Mesodermal cell (in vitro differentiated cells): ENCODE results near the gene ADAMTS6.

Source experiments
- H3K27ac ChIP-seq: 2 replicates; pipeline ENCODE4 v1.7.0; 2013; ENCODE audit warnings: mild to moderate bottlenecking, low read depth, low read length, moderate library complexity; ENCODE audit not compliant: severe bottlenecking
- H3K36me3 ChIP-seq: 2 replicates; pipeline ENCODE4 v1.7.1; 2013; ENCODE audit warnings: mild to moderate bottlenecking, low read length, moderate library complexity; ENCODE audit not compliant: control insufficient read depth, insufficient read depth
- H3K4me1 ChIP-seq: one replicate; pipeline ENCODE4 v1.7.1; 2013; ENCODE audit warnings: mild to moderate bottlenecking, low read length; ENCODE audit not compliant: insufficient read depth, control insufficient read depth, poor library complexity, severe bottlenecking
- H3K4me3 ChIP-seq: 2 replicates; pipeline ENCODE4 v1.7.0; 2013; ENCODE audit warnings: low read length, control low read depth, mild to moderate bottlenecking; ENCODE audit not compliant: insufficient read depth, poor library complexity, severe bottlenecking; ENCODE audit errors: extremely low read depth
- H3K9me3 ChIP-seq: 2 replicates; pipeline ENCODE4 v1.7.1; 2013; ENCODE audit warnings: mild to moderate bottlenecking, low read length, moderate library complexity; ENCODE audit not compliant: control insufficient read depth
- WGBS, 2 experiments: methylation state at CpG; one replicate each; pipeline ENCODE4 v1.1.5; 2013; ENCODE audit warnings: missing lambda C conversion rate in 2 of 2; ENCODE audit not compliant: insufficient coverage in 2 of 2; 5-methylcytosine and 5-hydroxymethylcytosine counted together

Gene ADAMTS6

DNA sequence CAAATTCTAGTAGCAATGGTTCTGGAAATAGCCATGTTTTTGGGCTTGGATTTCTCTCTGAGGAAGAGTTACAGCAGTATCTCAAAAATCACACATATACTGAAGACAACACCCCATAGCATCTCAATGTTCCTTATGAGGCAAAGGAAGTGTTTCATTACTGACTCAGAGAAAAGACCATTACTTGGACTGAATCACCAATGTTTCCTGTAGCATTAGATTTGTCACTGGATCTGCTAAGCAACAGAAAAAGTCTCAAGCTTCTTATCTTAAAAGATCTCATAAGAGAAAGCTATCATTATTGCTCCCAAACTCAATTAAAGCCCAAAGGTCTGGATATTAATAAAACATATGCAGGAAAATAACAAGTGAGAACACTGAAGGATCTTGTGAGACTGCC lies 272.4 kb downstream of the ADAMTS6 start:
- Histone ChIP-seq H3K4me3 (no peak overlapping the region), H3K36me3 (peaks cover 23% of the 10 kb centered on the region), H3K27ac (peak overlapping the region; percentile 50), H3K4me1 (peaks cover 14% of the 10 kb centered on the region), H3K9me3 (peaks cover 5% of the 10 kb centered on the region)

DNA sequence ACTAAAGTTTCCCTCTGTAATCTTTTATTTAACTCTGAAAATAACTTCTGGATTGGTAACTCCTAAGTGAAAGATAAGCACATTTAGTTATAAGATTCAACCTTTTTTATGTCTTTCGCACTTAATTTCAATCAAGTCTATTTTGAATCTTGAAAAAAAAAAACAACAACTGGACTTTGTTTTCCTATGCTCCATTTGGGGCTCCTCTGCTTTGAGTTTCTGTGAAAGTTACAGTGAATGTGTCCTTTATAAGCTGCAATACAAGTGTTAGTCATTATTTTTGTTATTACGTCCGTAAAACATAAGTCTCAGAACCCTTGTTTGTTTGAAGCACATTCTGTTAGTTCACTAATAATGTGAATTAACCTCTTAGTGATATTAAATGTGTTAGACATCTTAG lies 276.8 kb downstream of the ADAMTS6 start:
- Histone ChIP-seq H3K4me1 (peaks cover 14% of the 10 kb centered on the region), H3K36me3 (no peaks in the 10 kb centered on the region), H3K9me3 (peaks cover 5% of the 10 kb centered on the region), H3K4me3 (no peak overlapping the region), H3K27ac (no peak overlapping the region)
- 100% methylated on average over 1 of the region's 3 CpGs; no CpG with 5 or more reads in 1 of the 2 experiments for WGBS, 2 experiments

DNA sequence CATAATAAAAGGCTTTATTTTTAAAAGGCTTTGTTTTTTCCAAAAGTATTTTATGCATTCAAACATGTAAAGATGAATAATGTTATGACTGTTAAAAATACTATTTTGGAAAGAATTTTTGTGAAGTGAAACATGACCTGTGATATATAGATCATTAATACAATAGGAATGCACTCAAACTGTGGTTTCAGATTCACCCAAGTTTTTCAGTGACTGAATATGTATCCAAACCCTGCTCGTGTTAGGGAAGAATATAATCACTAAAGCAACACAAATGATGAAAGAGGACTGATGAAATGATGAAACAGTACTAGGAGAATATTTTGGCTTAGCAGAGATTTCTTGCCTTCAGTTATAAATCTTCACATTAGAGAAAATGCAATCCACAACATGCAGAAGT lies 278.0 kb downstream of the ADAMTS6 start:
- WGBS, 2 experiments, result no CpG with 5 or more reads among the region's 1 CpG
- Histone ChIP-seq H3K4me3 (no peak overlapping the region), H3K9me3 (peaks cover 5% of the 10 kb centered on the region), H3K27ac (no peak overlapping the region), H3K36me3 (no peaks in the 10 kb centered on the region), H3K4me1 (peaks cover 8% of the 10 kb centered on the region)

DNA sequence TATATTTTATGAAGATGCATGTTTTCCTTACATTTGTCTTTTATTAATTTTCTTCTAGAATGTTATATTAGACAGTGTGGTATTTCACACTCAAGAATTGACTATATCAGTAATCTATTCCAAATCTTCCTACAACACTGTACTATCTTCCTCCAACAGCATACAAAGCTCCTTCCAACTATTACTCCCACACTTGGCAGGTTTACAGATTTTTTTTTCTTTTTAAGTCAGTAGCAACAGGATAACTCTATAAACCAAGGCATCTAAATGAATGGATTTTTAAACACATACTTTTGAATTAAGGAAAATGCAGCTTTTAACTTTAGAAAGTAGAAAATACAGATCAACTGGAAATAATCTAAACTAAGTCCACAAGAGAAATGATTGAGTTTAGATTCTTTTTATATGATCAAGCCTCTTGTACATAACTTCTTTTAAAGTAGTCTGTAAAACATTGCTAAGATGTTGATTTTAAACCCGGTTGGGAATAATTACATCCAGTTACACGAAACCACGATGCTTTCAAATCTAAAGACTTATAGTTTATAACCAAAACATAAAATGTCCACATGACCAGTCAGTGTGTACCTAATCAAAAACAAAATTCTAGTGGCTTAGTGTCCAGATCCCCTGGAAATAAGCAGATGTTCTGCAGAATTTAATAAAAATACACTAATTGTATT lies 281.6 kb downstream of the ADAMTS6 start:
- WGBS, 2 experiments, result no CpG with 5 or more reads among the region's 3 CpGs
- no peak overlapping the region for H3K4me3 ChIP-seq
- H3K36me3 ChIP-seq, result no peaks in the 10 kb centered on the region
- no peak overlapping the region for H3K27ac ChIP-seq
- peaks cover 5% of the 10 kb centered on the region for H3K4me1 ChIP-seq
- no peaks in the 10 kb centered on the region for H3K9me3 ChIP-seq

DNA sequence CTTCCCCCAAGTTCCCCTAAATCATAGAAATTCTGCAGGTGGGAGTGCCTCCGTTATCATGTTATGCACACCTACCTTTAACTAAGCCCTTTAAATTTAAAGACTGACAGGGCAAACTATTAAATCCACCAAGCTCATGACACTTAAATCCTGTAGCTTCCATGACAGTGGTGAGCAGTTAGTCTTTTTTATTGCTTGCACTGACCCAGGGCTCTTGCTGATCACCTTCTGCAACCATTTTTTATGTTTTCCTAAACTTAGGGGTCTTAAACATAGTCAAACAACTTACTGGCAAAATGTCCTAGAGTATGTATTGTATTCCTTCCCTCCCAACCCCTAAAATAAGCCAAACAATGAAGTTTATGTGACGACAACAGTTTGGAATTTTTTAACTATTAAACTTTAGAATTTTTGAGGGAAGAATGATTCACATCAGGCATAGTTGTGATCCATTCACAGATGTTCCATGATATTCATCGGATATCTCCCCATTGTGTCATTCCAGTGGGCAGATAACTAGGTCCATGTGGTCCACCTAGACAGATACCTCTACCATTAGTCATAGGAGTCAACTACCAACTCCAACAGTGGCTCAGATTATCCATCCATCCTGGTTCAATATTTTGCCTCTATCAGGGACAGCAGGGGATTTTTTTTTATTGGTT lies 283.1 kb downstream of the ADAMTS6 start:
- H3K9me3 ChIP-seq, result no peaks in the 10 kb centered on the region
- peaks cover 5% of the 10 kb centered on the region for H3K4me1 ChIP-seq
- H3K4me3 ChIP-seq, result no peak overlapping the region
- peaks cover 2% of the 10 kb centered on the region for H3K36me3 ChIP-seq
- peak overlapping the region; percentile 30 for H3K27ac ChIP-seq
- WGBS, 2 experiments, result 89 to 90% methylated on average over 2 of the region's 3 CpGs

DNA sequence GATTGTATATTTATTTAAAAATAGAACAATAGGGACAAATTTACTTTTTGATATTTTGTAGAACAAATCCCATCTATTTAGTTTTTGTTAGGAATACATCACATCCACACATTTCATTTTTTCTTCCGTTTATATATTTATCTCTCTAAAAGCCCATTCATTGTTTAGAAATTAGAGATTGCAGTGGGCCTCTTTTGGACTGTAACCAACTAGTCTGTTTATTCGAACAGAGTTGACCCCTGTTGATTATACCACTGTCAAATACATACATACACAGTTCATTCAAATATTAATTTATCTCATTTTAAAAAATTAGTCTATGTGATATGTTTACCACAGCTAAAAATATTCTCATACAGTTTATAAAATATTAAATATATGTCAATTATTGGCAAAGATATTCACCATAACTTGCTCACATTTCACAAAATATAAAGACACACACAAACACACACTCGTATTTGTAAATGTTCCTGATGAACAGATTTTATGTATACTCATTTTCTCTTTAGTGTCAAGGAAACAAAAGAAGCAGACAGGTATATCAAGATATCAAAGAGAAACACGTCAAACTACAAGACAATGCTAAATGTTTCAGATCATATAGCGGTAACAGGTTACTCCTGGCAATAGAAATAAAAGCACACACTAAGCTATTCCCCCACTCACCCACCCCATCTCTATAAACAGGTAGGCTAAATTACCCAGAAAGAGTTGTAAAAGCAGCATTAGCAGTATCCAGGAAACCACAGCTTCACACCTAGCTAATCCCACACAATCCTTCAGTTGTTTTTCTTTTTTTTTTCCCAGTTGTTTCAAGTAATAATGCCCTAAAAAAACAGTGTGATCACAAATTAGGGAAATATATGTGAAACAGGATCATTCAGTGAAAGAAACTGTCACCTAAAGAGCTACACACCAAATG lies 283.9 kb downstream of the ADAMTS6 start:
- Histone ChIP-seq H3K4me3 (no peak overlapping the region), H3K36me3 (peaks cover 2% of the 10 kb centered on the region), H3K4me1 (peaks cover 5% of the 10 kb centered on the region), H3K27ac (peak overlapping the region; percentile 30), H3K9me3 (no peaks in the 10 kb centered on the region)
- WGBS, 2 experiments, result no CpG with 5 or more reads among the region's 5 CpGs

DNA sequence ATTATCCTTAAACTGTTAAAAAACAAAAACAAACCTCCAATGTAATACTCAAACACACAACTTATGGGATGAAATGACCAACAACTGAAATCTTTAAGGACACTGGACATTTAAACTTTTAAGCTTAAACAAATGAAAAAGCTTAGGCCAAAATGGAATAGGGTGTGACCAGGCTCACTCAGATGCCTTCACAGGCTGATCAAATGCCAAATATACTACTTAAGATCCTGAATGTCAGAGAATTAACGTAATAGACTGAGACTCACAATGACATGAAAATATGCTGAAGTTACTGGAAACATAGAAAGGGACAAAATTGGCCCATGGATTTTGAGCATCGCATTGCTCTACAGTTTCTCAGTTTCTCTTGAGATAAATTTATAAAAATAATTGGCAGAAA lies 286.8 kb downstream of the ADAMTS6 start:
- Histone ChIP-seq H3K9me3 (no peaks in the 10 kb centered on the region), H3K4me3 (no peak overlapping the region), H3K36me3 (peaks cover 2% of the 10 kb centered on the region), H3K27ac (no peak overlapping the region), H3K4me1 (peaks cover 5% of the 10 kb centered on the region)
- 100% methylated on average over 1 of the region's 2 CpGs for WGBS, 2 experiments

DNA sequence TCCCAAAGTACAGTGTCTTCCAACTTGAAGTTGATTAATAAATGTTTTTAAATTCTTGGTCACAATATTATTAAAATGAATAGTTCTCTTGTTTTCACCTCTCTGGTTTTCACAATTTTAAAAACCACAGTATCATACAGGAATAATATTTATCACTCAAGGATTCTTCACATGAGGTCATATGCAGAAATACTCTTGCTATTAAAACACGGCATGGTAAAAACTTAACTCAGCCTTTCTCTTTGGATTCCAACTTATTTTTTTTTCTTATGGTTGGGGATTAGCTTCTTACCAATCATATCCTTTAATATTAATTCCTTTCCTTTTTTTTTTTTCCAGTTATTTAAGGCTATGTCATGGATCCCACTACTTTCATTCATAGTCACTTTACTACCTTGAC lies 289.4 kb downstream of the ADAMTS6 start:
- no CpG with 5 or more reads among the region's 1 CpG for WGBS, 2 experiments
- no peak overlapping the region for H3K4me3 ChIP-seq
- H3K36me3 ChIP-seq, result peaks cover 2% of the 10 kb centered on the region
- H3K27ac ChIP-seq, result no peak overlapping the region
- no peaks in the 10 kb centered on the region for H3K4me1 ChIP-seq
- no peaks in the 10 kb centered on the region for H3K9me3 ChIP-seq

DNA sequence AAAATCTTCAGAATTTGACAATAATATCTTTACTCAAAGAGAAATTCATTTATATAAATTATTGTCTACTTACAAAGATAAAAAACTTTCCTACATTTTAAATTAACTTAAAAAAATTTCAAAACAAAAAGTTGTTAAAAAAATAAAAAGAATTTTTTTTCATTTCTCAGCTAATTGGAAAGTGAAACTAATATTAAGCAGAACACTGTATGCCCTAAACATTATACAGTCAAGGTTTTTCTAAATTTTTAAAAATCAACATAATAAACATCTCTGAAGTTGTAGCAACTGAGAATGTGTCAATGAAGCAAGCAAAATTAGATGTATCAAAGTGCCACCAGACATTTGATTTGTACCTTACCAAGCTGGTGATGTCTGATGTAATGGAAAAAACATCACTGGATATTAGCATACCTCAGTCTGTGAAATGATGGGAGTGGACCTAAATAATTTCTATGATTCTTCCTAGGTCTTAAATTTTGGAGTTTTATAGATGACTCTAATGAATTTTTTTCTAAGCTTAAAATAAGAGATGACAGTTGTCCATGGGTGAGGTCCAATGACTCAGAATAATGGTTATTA lies 290.1 kb downstream of the ADAMTS6 start:
- Histone ChIP-seq H3K4me1 (peaks cover 5% of the 10 kb centered on the region), H3K9me3 (no peaks in the 10 kb centered on the region), H3K4me3 (no peak overlapping the region), H3K36me3 (peaks cover 2% of the 10 kb centered on the region), H3K27ac (no peak overlapping the region)

DNA sequence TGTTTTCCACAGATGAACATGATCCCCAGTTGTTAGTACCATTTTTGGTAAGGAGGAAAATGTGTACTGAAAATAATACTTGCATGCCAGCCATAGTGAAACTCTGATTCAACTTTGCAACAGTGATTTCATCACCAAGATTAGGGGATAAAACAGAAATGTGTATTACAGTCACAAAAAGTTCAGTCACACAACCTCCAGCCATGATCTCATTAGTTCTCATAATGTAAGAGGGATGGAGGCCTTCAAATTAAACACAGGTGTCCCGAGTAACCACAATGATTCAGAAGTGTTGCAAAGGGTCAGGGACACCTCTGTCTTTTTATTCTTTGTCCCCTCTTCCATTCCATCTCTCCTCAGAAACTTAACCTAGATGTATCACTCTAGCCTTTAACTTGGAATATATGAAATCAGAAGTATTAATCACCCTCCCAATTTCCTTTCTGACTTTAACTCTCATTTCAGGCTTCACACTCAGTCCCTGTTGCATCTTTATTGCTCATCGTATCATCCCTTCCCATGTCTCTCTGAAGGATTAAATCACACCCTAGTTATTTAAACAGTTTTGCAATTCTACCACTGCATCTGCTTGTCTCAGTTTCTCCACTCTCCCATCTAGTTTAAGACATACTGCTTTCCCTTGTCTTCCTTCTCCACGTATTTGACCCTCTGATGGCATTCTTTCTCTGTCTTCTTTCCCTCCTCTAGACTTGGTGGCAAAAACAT lies 291.2 kb downstream of the ADAMTS6 start:
- Histone ChIP-seq H3K27ac (no peak overlapping the region), H3K36me3 (peaks cover 2% of the 10 kb centered on the region), H3K4me3 (no peak overlapping the region), H3K4me1 (peaks cover 8% of the 10 kb centered on the region), H3K9me3 (no peaks in the 10 kb centered on the region)
- 94 to 96% methylated on average over 2 to 3 of the region's 3 CpGs for WGBS, 2 experiments
